Sigmoid colon (tissue), 7 donors: Measurements from ENCODE around the gene MEGF11. TPM values are rescaled to one million over a fixed set of nuclear protein-coding genes. Genes with fewer than 3 reads are reported as not detected.

Experiments
- DNase-seq: peaks from one replicate; pipeline ENCODE4 v3.0.0-alpha.2; 2019
- H3K27ac ChIP-seq, 4 donors: fragments of 200-600 bp; sonication (generic); one replicate each; pipeline ENCODE4 v1.5.1; 2016 to 2019; ENCODE audit warnings: mild to moderate bottlenecking in 1 of 4
- H3K27me3 ChIP-seq, 3 donors: fragments of 200-600 bp; sonication (generic); one replicate each; pipeline ENCODE4 v1.5.1; 2019; ENCODE audit warnings: mild to moderate bottlenecking in 1 of 3
- H3K36me3 ChIP-seq, 4 donors: fragments of 200-600 bp; sonication (generic); one replicate each; pipeline ENCODE4 v1.5.1; 2016 to 2019
- H3K4me1 ChIP-seq, 4 donors: fragments of 200-600 bp; sonication (generic); one replicate each; pipeline ENCODE4 v1.5.1; 2017 to 2019
- H3K4me3 ChIP-seq, 4 donors: fragments of 200-600 bp; sonication (generic); one replicate each; pipeline ENCODE4 v1.5.1; 2017 to 2019; ENCODE audit warnings: mild to moderate bottlenecking in 2 of 4, moderate library complexity in 1 of 4
- H3K9me3 ChIP-seq, 4 donors: fragments of 200-600 bp in 3 of 4; sonication (generic) in 3 of 4; one replicate each; pipeline versions ENCODE4 v1.5.1 to v1.6.1; 2013 to 2019
- EP300 ChIP-seq, 4 donors: sonication (generic); formaldehyde crosslinking; IDR thresholded peaks; one replicate each; pipeline ENCODE4 v1.6.1; 2017; ENCODE audit warnings: antibody characterized with exemption in 4 of 4
- POLR2A ChIP-seq, 2 donors: fragments of 450-650 bp; IDR thresholded peaks; one replicate each; pipeline ENCODE4 v1.6.1; 2016; ENCODE audit warnings: antibody characterized with exemption in 2 of 2, mild to moderate bottlenecking in 2 of 2, moderate library complexity in 2 of 2
- POLR2AphosphoS5 ChIP-seq, 4 donors: sonication (generic); formaldehyde crosslinking; IDR thresholded peaks; one replicate each; pipeline ENCODE4 v1.6.1; 2017; ENCODE audit warnings: antibody characterized with exemption in 4 of 4
- WGBS, 2 donors: extraction: QIAGEN DNeasy Blood & Tissue Kit; methylation state at CpG; one replicate each; pipeline ENCODE4 v1.1.7; 2013; 5-methylcytosine and 5-hydroxymethylcytosine counted together
- intact Hi-C: fragments of 100-400 bp; cut with DNase I; formaldehyde crosslinking; loops from one replicate; pipeline ENCODE4 v1.15.1; 2023
- polyA plus RNA-seq, 3 donors: library from polyadenylated mRNA; stranded (reverse); fragments of 200-250 nt; gene quantifications; one replicate each; pipeline ENCODE4 v1.2.3, GENCODE V29; 2013
- total RNA-seq, 4 donors: library from RNA; depleted of rRNA; stranded (reverse); fragments of >200 nt; gene quantifications; one replicate each; pipeline ENCODE4 v1.1.0, GENCODE V29; 2016
- TF ChIP-seq, protein P1 (sequence below), 4 experiments: fragments of 450-650 bp in 3 of 4; fragments of 200-600 bp in 1 of 4; IDR thresholded peaks; one replicate each; pipeline ENCODE4 v1.5.1; 2016 to 2019; ENCODE audit warnings: antibody characterized with exemption in 4 of 4, mild to moderate bottlenecking in 3 of 4, moderate library complexity in 2 of 4
- donor health status: healthy with polysubstance abuse.
- donor health status: Bipolar disorder and iron deficiency.
- donor health status: healthy.

The MEGF11 gene
- total and polyA plus RNA-seq, 7 donors: 0.04 TPM; not detected in 6

GRCh38 chr15:65949491-65949890, 304.1 kb downstream of the MEGF11 start:
- Histone ChIP-seq H3K27me3 (no peaks in the 10 kb centered on the region), H3K4me1 (no peaks in the 10 kb centered on the region), H3K9me3 (no peaks in the 10 kb centered on the region), H3K4me3 (no peak overlapping the region), H3K36me3 (no peaks in the 10 kb centered on the region), H3K27ac (no peak overlapping the region)
- intact Hi-C loops: no loop called here
- WGBS, 2 donors: 78 to 90% methylated on average over 6 of the region's 6 CpGs
- DNase-seq: no peak
- TF ChIP-seq, protein P1, sequence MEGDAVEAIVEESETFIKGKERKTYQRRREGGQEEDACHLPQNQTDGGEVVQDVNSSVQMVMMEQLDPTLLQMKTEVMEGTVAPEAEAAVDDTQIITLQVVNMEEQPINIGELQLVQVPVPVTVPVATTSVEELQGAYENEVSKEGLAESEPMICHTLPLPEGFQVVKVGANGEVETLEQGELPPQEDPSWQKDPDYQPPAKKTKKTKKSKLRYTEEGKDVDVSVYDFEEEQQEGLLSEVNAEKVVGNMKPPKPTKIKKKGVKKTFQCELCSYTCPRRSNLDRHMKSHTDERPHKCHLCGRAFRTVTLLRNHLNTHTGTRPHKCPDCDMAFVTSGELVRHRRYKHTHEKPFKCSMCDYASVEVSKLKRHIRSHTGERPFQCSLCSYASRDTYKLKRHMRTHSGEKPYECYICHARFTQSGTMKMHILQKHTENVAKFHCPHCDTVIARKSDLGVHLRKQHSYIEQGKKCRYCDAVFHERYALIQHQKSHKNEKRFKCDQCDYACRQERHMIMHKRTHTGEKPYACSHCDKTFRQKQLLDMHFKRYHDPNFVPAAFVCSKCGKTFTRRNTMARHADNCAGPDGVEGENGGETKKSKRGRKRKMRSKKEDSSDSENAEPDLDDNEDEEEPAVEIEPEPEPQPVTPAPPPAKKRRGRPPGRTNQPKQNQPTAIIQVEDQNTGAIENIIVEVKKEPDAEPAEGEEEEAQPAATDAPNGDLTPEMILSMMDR (IDR thresholded peaks at IDR 0.05): no peak
- TF ChIP-seq POLR2A (IDR thresholded peaks at IDR 0.05) (no peak), EP300 (IDR thresholded peaks at IDR 0.05) (no peak), POLR2AphosphoS5 (IDR thresholded peaks at IDR 0.05) (no peak)

- no peaks in the 10 kb centered on the region for H3K36me3 ChIP-seq
- no peak overlapping the region for H3K4me3 ChIP-seq
- H3K9me3 ChIP-seq: no peaks in the 10 kb centered on the region
- TF ChIP-seq EP300 (IDR thresholded peaks at IDR 0.05) (no peak), POLR2AphosphoS5 (IDR thresholded peaks at IDR 0.05) (no peak), POLR2A (IDR thresholded peaks at IDR 0.05) (no peak)
- H3K4me1 ChIP-seq: no peaks in the 10 kb centered on the region
- no peaks in the 10 kb centered on the region for H3K27me3 ChIP-seq
- 87 to 92% methylated on average over 6 of the region's 6 CpGs for WGBS, 2 donors
- intact Hi-C loops: no loop called here
- DNase-seq: no peak
- H3K27ac ChIP-seq: no peak overlapping the region
These were observed 304.5 kb downstream of the MEGF11 start for GRCh38 chr15:65949011-65949410.

- H3K36me3 ChIP-seq: no peaks in the 10 kb centered on the region
- H3K4me3 ChIP-seq: no peak overlapping the region
- no peaks in the 10 kb centered on the region for H3K9me3 ChIP-seq
- H3K27me3 ChIP-seq: no peaks in the 10 kb centered on the region
- no peak overlapping the region for H3K27ac ChIP-seq
- H3K4me1 ChIP-seq: no peaks in the 10 kb centered on the region
- DNase-seq: no peak
- WGBS, 2 donors: 29 to 65% methylated on average over 8 of the region's 8 CpGs
- intact Hi-C loops: no loop called here
- TF ChIP-seq, protein P1 (IDR thresholded peaks at IDR 0.05): no peak
- no peak for TF ChIP-seq POLR2A (IDR thresholded peaks at IDR 0.05)
- no peak for TF ChIP-seq POLR2AphosphoS5 (IDR thresholded peaks at IDR 0.05)
- TF ChIP-seq EP300 (IDR thresholded peaks at IDR 0.05): no peak
These were observed 305.2 kb downstream of the MEGF11 start for GRCh38 chr15:65948383-65948782.

- no peak for DNase-seq
- Histone ChIP-seq H3K4me1 (no peaks in the 10 kb centered on the region), H3K27ac (no peak overlapping the region), H3K36me3 (no peaks in the 10 kb centered on the region), H3K27me3 (no peaks in the 10 kb centered on the region), H3K4me3 (no peak overlapping the region), H3K9me3 (no peaks in the 10 kb centered on the region)
- no peak for TF ChIP-seq POLR2AphosphoS5 (IDR thresholded peaks at IDR 0.05)
- TF ChIP-seq, protein P1 (IDR thresholded peaks at IDR 0.05): no peak
- WGBS, 2 donors: 88 to 90% methylated on average over 3 of the region's 3 CpGs
- intact Hi-C loops: no loop called here
These were observed 306.5 kb downstream of the MEGF11 start for GRCh38 chr15:65947041-65947440.

DNA sequence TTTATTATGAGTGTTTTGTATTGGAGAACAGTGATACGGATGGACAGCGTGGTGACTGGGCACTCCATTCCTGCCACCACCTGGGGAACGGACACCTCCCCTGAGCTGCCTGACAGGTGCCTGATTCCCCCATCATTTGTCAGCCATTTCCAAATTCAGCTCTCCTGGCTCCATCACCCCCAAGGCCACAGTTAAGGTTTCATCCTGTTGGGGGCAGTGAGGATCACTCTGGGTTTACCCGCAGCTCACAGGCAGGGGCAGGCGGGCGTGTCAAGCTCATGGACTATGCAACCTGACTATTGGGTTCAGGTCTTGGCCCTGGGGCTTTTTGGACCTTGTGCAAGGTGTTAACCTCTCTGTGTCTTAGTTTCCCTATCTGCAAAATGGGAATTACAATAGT, 307.9 kb downstream of the MEGF11 start:
- Histone ChIP-seq H3K27me3 (no peaks in the 10 kb centered on the region), H3K9me3 (no peaks in the 10 kb centered on the region), H3K36me3 (no peaks in the 10 kb centered on the region), H3K27ac (no peak overlapping the region), H3K4me1 (no peaks in the 10 kb centered on the region), H3K4me3 (no peak overlapping the region)
- intact Hi-C loops: no loop called here
- WGBS, 2 donors: 85 to 89% methylated on average over 6 of the region's 6 CpGs
- DNase-seq: no peak
- TF ChIP-seq EP300 (IDR thresholded peaks at IDR 0.05) (no peak), POLR2AphosphoS5 (IDR thresholded peaks at IDR 0.05) (no peak), POLR2A (IDR thresholded peaks at IDR 0.05) (no peak)
- TF ChIP-seq, protein P1 (IDR thresholded peaks at IDR 0.05): no peak
